Endothelial cell (in vitro differentiated cells): ENCODE data around the gene ACADL. TPM values are rescaled to one million over a fixed set of nuclear protein-coding genes. Genes with fewer than 3 reads are reported as not detected.

ENCODE experiments used
- DNase-seq: peaks from one replicate; pipeline ENCODE4 v3.0.0; 2021; ENCODE audit warnings: low spot score
- H3K27ac Mint-ChIP-seq: one replicate; pipeline ENCODE4 v1.8.0; 2021; ENCODE audit warnings: mixed read lengths, inconsistent platforms; ENCODE audit not compliant: unreplicated experiment
- H3K27me3 Mint-ChIP-seq: one replicate; pipeline ENCODE4 v1.8.0; 2021; ENCODE audit warnings: mild to moderate bottlenecking, moderate library complexity, mixed read lengths, inconsistent platforms; ENCODE audit not compliant: unreplicated experiment
- H3K36me3 Mint-ChIP-seq: one replicate; pipeline ENCODE4 v1.8.0; 2021; ENCODE audit warnings: mild to moderate bottlenecking, low read depth, mixed read lengths, inconsistent platforms; ENCODE audit not compliant: unreplicated experiment
- H3K4me1 Mint-ChIP-seq: one replicate; pipeline ENCODE4 v1.8.0; 2021; ENCODE audit warnings: mild to moderate bottlenecking, mixed read lengths, inconsistent platforms; ENCODE audit not compliant: unreplicated experiment
- H3K4me3 Mint-ChIP-seq: one replicate; pipeline ENCODE4 v1.8.0; 2021; ENCODE audit warnings: mild to moderate bottlenecking, mixed read lengths, inconsistent platforms; ENCODE audit not compliant: unreplicated experiment
- H3K9me3 Mint-ChIP-seq: one replicate; pipeline ENCODE4 v1.8.0; 2021; ENCODE audit warnings: mixed read lengths, inconsistent platforms; ENCODE audit not compliant: unreplicated experiment
- CTCF ChIP-seq: fragments of 200-600 bp; sonication (generic); IDR thresholded peaks from one replicate; pipeline ENCODE4 v1.5.0; 2021; ENCODE audit warnings: antibody characterized with exemption; ENCODE audit not compliant: unreplicated experiment
- total RNA-seq: library from RNA; stranded (reverse); fragmentation: NEBNext Ultra II Directional; extraction: Animal tissue kit (Norgen Biotek cat#: 25700); gene quantifications from one replicate; pipeline ENCODE4 v1.2.1, GENCODE V29; 2021; ENCODE audit not compliant: unreplicated experiment

Gene ACADL
- total RNA-seq, 1 donor from 2014 or later = not detected

- no peaks in the 10 kb centered on the region for H3K27me3 Mint-ChIP-seq
- no peaks in the 10 kb centered on the region for H3K4me1 Mint-ChIP-seq
- H3K27ac Mint-ChIP-seq = no peak overlapping the region
- no peaks in the 10 kb centered on the region for H3K9me3 Mint-ChIP-seq
- no peak overlapping the region for H3K4me3 Mint-ChIP-seq
- no peak for TF ChIP-seq CTCF
- no peaks in the 10 kb centered on the region for H3K36me3 Mint-ChIP-seq
- DNase-seq = no peak
Observed at GRCh38 chr2:210207929-210208328, 17.3 kb downstream of the ACADL start.

- no peak overlapping the region for H3K4me3 Mint-ChIP-seq
- H3K27me3 Mint-ChIP-seq = no peaks in the 10 kb centered on the region
- no peak for DNase-seq
- no peak overlapping the region for H3K27ac Mint-ChIP-seq
- no peaks in the 10 kb centered on the region for H3K9me3 Mint-ChIP-seq
- TF ChIP-seq CTCF = no peak
- no peaks in the 10 kb centered on the region for H3K36me3 Mint-ChIP-seq
- no peaks in the 10 kb centered on the region for H3K4me1 Mint-ChIP-seq
Observed at GRCh38 chr2:210203558-210203957, 21.7 kb downstream of the ACADL start.

GRCh38 chr2:210203147-210203546, 22.1 kb downstream of the ACADL start:
- DNase-seq = no peak
- H3K4me3 Mint-ChIP-seq = no peak overlapping the region
- no peak for TF ChIP-seq CTCF
- H3K36me3 Mint-ChIP-seq = no peaks in the 10 kb centered on the region
- H3K27me3 Mint-ChIP-seq = no peaks in the 10 kb centered on the region
- no peak overlapping the region for H3K27ac Mint-ChIP-seq
- no peaks in the 10 kb centered on the region for H3K9me3 Mint-ChIP-seq
- H3K4me1 Mint-ChIP-seq = no peaks in the 10 kb centered on the region

GRCh38 chr2:210199854-210200253, 25.4 kb downstream of the ACADL start:
- no peak for TF ChIP-seq CTCF

GRCh38 chr2:210199186-210199765, 26.0 kb downstream of the ACADL start:
- DNase-seq = no peak
- Mint-ChIP-seq H3K36me3 (no peaks in the 10 kb centered on the region), H3K27ac (no peak overlapping the region), H3K27me3 (no peaks in the 10 kb centered on the region), H3K9me3 (no peaks in the 10 kb centered on the region), H3K4me1 (no peaks in the 10 kb centered on the region), H3K4me3 (no peak overlapping the region)
- TF ChIP-seq CTCF = peak; percentile 84

More at GRCh38 chr2:210199854-210200253, 25.4 kb downstream of the ACADL start:
- DNase-seq = no peak
- Mint-ChIP-seq H3K9me3 (no peaks in the 10 kb centered on the region), H3K4me1 (no peaks in the 10 kb centered on the region), H3K27ac (no peak overlapping the region), H3K27me3 (no peaks in the 10 kb centered on the region), H3K4me3 (no peak overlapping the region), H3K36me3 (no peaks in the 10 kb centered on the region)
